ENCODE measurements around the gene CFAP57.

DNA sequence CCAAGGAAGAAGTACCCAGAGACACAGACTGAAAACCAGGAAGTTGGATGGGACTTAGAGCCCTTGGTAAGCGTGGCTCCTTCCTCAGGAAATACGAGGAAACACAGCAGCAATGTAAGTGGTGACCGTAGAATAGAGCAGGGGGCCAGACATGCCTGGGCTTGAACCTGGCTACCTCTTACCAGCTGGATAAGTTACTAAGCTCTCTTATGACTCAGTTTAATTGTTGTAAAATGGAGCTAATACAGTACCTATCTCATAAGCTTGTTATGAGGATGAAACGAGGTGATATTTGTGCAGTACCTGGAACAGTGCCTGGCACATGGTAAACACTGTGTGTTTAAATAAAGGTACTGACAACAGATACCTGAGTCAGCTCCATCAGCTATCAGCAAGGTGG is 19.3 kb upstream of the CFAP57 start:
- no peak for TF ChIP-seq POLR2A (IDR thresholded peaks at IDR 0.05)
- no peak for TF ChIP-seq CTCF (IDR thresholded peaks at IDR 0.05)
- peak in 1 of 2 donors; percentile 60 for TF ChIP-seq POLR2AphosphoS5 (IDR thresholded peaks at IDR 0.05; ENCODE audit: insufficient read depth in 1 of 2, low read depth in 1 of 2)

All from vagina (tissue), 2 donors.